ENCODE results near the gene TAB2. TPM values are rescaled to one million over a fixed set of nuclear protein-coding genes. Genes with fewer than 3 reads are reported as not detected.

The TAB2 gene
- 10 to 100 TPM; 49.3 to 51.2 TPM for total RNA-seq
- polyA plus RNA-seq (ENCODE audit: insufficient read length in 6 of 6): 100 to 1,000 TPM in 1 of 6 donors, 10 to 100 TPM in 5; 82.3 to 103 (median 88.9) TPM
- long read RNA-seq, donor 1, full-length matches to known transcripts: 2 of 50 reads
- long read RNA-seq, donor 1, partial matches to known transcripts: 48 of 50 reads
- long read RNA-seq, donor 1, other reads (novel, unspliced or antisense): 0 of 50 reads
- long read RNA-seq, donor 2, full-length matches to known transcripts: 3 of 129 reads
- long read RNA-seq, donor 2, partial matches to known transcripts: 126 of 129 reads
- long read RNA-seq, donor 2, other reads (novel, unspliced or antisense): 0 of 129 reads
- long read RNA-seq, donor 3, partial matches to known transcripts: 18 of 18 reads
- long read RNA-seq, donor 3, other reads (novel, unspliced or antisense): 0 of 18 reads
- long read RNA-seq, donor 4, partial matches to known transcripts: 1 of 2 reads
- long read RNA-seq, donor 4, other reads (novel, unspliced or antisense): 1 of 2 reads
- long read RNA-seq, donor 5, full-length matches to known transcripts: 2 of 47 reads
- long read RNA-seq, donor 5, partial matches to known transcripts: 35 of 47 reads
- long read RNA-seq, donor 5, other reads (novel, unspliced or antisense): 10 of 47 reads
- long read RNA-seq, donor 6, full-length matches to known transcripts: 2 of 58 reads
- long read RNA-seq, donor 6, partial matches to known transcripts: 56 of 58 reads
- long read RNA-seq, donor 6, other reads (novel, unspliced or antisense): 0 of 58 reads
- long read RNA-seq, donor 7, full-length matches to known transcripts: 3 of 15 reads
- long read RNA-seq, donor 7, partial matches to known transcripts: 12 of 15 reads
- long read RNA-seq, donor 7, other reads (novel, unspliced or antisense): 0 of 15 reads
- long read RNA-seq, donor 8, full-length matches to known transcripts: 8 of 52 reads
- long read RNA-seq, donor 8, partial matches to known transcripts: 44 of 52 reads
- long read RNA-seq, donor 8, other reads (novel, unspliced or antisense): 0 of 52 reads
- long read RNA-seq, donor 9: 0 reads
- long read RNA-seq, donor 10: 0 reads
- long read RNA-seq, donor 11, full-length matches to known transcripts: 2 of 22 reads
- long read RNA-seq, donor 11, partial matches to known transcripts: 13 of 22 reads
- long read RNA-seq, donor 11, other reads (novel, unspliced or antisense): 7 of 22 reads
- long read RNA-seq, donor 12, full-length matches to known transcripts: 5 of 24 reads
- long read RNA-seq, donor 12, partial matches to known transcripts: 19 of 24 reads
- long read RNA-seq, donor 12, other reads (novel, unspliced or antisense): 0 of 24 reads

GRCh38 chr6:149317644-149318571 lies at the start of gene TAB2:
TSS of gene TAB2 (plus strand) at chr6:149317712. CDS start at chr6:149369998, 52,286 bp downstream.
- DNase-seq (peak; percentile 45 to 89 (median 56)), ATAC-seq (peak; percentile 64)
- peaks cover 8 to 42% of the 10 kb centered on the region in 2 donors for H3K4me1 ChIP-seq
- no peak for TF ChIP-seq CTCF (IDR thresholded peaks at IDR 0.05)
- H3K9me3 ChIP-seq: no peaks in the 10 kb centered on the region
- H3K36me3 ChIP-seq: no peaks in the 10 kb centered on the region
- H3K27ac ChIP-seq: peak within 1 kb of the TSS; percentile 96 to 98
- intact Hi-C loops (cut with DNase I): loop anchor here in 1 of 2 donors (10.0 kb wide), 1 partner anchor 57 kb away; no protein-coding TSS in a partner anchor
- peak within 1 kb of the TSS; percentile 81 to 82 for H3K4me3 ChIP-seq
- H3K27me3 ChIP-seq: no peaks in the 10 kb centered on the region

- no peaks in the 10 kb centered on the region for H3K36me3 ChIP-seq
- no peak for TF ChIP-seq CTCF (IDR thresholded peaks at IDR 0.05)
- intact Hi-C loops (cut with DNase I): no loop called here
- ATAC-seq (no peak), DNase-seq (no peak)
- no peak overlapping the region for H3K4me3 ChIP-seq
- no peak overlapping the region for H3K27ac ChIP-seq
- H3K27me3 ChIP-seq: no peaks in the 10 kb centered on the region
- peaks cover 0 to 3% of the 10 kb centered on the region in 2 donors for H3K9me3 ChIP-seq
- H3K4me1 ChIP-seq: peaks cover 0 to 42% of the 10 kb centered on the region in 2 donors
Measured at GRCh38 chr6:149268146-149268545, 49.4 kb upstream of the TAB2 start.

- Histone ChIP-seq H3K4me3 (no peak overlapping the region), H3K9me3 (peaks cover 0 to 3% of the 10 kb centered on the region in 2 donors), H3K27ac (no peak overlapping the region), H3K27me3 (no peaks in the 10 kb centered on the region), H3K4me1 (peaks cover 0 to 48% of the 10 kb centered on the region in 2 donors), H3K36me3 (no peaks in the 10 kb centered on the region)
- no peak for ATAC-seq
- intact Hi-C loops (cut with DNase I): no loop called here
- no peak for DNase-seq
- no peak for TF ChIP-seq CTCF (IDR thresholded peaks at IDR 0.05)
Measured at GRCh38 chr6:149268768-149269167, 48.7 kb upstream of the TAB2 start.

GRCh38 chr6:149270616-149271015 lies 46.9 kb upstream of the TAB2 start:
- DNase-seq (no peak), ATAC-seq (no peak)
- peak overlapping the region in 1 of 2 donors; percentile 87 for H3K27ac ChIP-seq
- no peak for TF ChIP-seq CTCF (IDR thresholded peaks at IDR 0.05)
- no peak overlapping the region for H3K4me3 ChIP-seq
- no peaks in the 10 kb centered on the region for H3K36me3 ChIP-seq
- peaks cover 0 to 3% of the 10 kb centered on the region in 2 donors for H3K9me3 ChIP-seq
- intact Hi-C loops (cut with DNase I): no loop called here
- H3K4me1 ChIP-seq: peaks cover 0 to 58% of the 10 kb centered on the region in 2 donors
- H3K27me3 ChIP-seq: no peaks in the 10 kb centered on the region

All from left lung (tissue), 14 donors.